Body of pancreas (tissue), 4 donors: ENCODE measurements around the gene SLC25A13.

Experiments
- POLR2A ChIP-seq, 3 donors: fragments of 450-650 bp; IDR thresholded peaks; one replicate each; pipeline ENCODE4 v1.6.1; 2016; ENCODE audit warnings: antibody characterized with exemption in 3 of 3, mild to moderate bottlenecking in 2 of 3
- TF ChIP-seq, protein P1 (sequence below), 7 experiments: fragments of 450-650 bp in 4 of 7; fragments of 200-600 bp in 3 of 7; sonication (generic) in 3 of 7; IDR thresholded peaks; one replicate each; pipeline ENCODE4 v1.5.1; 2016 to 2019; ENCODE audit warnings: antibody characterized with exemption in 7 of 7

DNA sequence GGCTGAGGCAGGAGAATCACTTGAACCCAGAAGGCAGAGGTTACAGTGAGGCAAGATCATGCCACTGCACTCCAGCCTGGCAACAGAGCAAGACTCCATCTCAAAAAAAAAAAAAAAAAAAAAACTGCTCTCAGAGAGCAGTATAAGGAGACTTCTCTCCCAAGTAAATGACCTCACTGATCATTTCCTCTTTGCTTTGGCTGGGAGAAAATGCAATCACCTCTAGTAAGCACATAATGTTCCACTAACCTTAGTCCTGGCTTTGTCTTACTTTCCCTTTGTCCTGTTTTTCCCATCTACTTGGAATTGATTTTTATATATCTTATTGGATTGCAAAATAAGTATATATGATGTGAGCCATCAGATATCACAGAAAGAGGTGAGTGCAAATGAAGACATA, 2.5 kb downstream of the SLC25A13 start:
- TF ChIP-seq, protein P1, sequence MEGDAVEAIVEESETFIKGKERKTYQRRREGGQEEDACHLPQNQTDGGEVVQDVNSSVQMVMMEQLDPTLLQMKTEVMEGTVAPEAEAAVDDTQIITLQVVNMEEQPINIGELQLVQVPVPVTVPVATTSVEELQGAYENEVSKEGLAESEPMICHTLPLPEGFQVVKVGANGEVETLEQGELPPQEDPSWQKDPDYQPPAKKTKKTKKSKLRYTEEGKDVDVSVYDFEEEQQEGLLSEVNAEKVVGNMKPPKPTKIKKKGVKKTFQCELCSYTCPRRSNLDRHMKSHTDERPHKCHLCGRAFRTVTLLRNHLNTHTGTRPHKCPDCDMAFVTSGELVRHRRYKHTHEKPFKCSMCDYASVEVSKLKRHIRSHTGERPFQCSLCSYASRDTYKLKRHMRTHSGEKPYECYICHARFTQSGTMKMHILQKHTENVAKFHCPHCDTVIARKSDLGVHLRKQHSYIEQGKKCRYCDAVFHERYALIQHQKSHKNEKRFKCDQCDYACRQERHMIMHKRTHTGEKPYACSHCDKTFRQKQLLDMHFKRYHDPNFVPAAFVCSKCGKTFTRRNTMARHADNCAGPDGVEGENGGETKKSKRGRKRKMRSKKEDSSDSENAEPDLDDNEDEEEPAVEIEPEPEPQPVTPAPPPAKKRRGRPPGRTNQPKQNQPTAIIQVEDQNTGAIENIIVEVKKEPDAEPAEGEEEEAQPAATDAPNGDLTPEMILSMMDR (IDR thresholded peaks at IDR 0.05), result no peak
- TF ChIP-seq POLR2A (IDR thresholded peaks at IDR 0.05), result no peak
